DMS53 (cell line): ENCODE results near the gene TBC1D2.
"Not testable (repeated sequence)": the region's sequence is repeated elsewhere in the genome, so short reads cannot be mapped to it uniquely, and the experiment has no call there.

ENCODE experiments used
- DNase-seq: peaks from one replicate; lab custom pipeline; 2025; lab: John Stamatoyannopoulos, UW

TBC1D2 gene, protein sequence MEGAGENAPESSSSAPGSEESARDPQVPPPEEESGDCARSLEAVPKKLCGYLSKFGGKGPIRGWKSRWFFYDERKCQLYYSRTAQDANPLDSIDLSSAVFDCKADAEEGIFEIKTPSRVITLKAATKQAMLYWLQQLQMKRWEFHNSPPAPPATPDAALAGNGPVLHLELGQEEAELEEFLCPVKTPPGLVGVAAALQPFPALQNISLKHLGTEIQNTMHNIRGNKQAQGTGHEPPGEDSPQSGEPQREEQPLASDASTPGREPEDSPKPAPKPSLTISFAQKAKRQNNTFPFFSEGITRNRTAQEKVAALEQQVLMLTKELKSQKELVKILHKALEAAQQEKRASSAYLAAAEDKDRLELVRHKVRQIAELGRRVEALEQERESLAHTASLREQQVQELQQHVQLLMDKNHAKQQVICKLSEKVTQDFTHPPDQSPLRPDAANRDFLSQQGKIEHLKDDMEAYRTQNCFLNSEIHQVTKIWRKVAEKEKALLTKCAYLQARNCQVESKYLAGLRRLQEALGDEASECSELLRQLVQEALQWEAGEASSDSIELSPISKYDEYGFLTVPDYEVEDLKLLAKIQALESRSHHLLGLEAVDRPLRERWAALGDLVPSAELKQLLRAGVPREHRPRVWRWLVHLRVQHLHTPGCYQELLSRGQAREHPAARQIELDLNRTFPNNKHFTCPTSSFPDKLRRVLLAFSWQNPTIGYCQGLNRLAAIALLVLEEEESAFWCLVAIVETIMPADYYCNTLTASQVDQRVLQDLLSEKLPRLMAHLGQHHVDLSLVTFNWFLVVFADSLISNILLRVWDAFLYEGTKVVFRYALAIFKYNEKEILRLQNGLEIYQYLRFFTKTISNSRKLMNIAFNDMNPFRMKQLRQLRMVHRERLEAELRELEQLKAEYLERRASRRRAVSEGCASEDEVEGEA

DNA sequence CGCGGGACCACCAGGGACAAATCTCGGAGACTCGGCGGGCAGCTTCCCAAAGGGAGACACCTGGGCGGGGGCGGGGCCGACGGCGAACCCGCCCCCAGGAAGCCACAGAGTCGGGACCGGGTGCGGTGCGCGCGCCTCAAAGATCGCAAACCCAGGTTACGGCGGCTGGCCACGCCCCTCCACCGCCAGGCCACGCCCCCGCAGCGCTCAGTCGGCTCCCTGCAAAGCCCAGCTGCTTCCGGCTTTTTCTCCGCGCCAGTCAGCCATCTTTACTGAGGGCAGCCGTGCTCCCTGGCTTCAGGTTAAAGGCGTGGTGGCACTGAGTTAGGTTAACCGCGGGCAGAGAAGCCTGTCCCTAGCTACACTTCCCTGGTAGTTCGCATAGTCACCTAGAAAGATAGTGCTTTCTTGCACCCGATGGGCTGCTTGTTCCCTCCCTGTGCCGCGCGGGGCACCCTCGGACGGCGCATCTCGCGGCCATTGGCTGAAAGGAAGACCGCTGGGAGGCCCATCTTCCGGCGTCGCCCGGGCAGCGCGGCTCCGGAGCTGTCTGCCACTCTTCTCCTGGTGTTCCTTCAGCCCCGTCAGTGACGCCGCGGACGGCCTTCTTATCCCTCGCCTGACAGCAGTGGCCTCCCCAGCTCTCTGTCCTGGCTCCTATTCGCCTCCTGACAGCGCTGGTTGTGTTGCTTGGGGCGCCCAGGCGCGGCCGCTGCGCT lies at the start of gene TBC1D2:
Gene TBC1D2 (minus strand): TSS at position 72 of the 719 bp plus-strand sequence. CDS start 108 bp downstream, outside the sequence.
- peak; percentile 96 for DNase-seq

DNA sequence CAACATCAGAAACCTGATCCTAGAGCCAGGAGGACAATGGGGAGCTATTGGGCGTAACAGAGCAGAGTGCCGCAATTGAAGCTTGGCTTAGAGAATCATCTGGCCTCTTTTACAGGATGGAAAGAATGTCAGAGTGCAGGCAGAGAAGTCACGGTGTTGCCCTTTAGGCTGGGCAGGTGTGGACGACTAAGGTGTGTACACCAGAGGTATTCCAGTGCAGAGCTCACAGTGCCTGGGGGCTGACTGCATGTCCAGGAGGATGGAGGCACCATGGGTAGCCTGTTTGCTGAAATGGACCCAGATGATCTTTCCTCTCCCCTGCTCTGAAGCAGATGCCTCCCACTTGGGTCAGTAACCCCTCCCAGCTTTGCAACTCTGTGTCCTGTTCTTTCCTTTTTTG lies 48.9 kb upstream of the TBC1D2 start:
- no peak for DNase-seq

DNA sequence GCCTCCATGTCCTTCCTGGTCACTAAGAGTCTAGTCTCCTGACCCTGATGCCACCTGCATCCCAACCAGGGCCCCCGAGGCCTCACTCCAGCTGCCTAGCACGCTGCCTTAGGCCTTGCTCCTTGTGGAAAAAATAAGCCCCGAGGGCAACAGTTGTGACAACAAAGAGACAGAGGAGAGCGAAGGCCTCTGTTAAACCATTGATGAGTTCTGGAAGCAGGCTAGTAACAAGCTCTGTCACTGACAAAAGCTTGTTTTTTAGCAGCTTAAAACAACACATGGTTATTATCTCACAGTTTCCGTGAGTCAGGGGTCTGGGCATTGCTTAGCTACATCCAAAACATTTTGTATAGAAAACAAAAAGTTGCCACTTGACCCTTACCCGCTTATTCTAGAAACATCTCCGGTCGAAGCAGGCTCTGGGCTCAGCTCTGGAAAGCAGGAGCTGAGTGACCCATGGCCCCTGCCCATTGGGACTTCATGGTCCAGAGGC lies 48.2 kb upstream of the TBC1D2 start:
- no peak for DNase-seq

DNA sequence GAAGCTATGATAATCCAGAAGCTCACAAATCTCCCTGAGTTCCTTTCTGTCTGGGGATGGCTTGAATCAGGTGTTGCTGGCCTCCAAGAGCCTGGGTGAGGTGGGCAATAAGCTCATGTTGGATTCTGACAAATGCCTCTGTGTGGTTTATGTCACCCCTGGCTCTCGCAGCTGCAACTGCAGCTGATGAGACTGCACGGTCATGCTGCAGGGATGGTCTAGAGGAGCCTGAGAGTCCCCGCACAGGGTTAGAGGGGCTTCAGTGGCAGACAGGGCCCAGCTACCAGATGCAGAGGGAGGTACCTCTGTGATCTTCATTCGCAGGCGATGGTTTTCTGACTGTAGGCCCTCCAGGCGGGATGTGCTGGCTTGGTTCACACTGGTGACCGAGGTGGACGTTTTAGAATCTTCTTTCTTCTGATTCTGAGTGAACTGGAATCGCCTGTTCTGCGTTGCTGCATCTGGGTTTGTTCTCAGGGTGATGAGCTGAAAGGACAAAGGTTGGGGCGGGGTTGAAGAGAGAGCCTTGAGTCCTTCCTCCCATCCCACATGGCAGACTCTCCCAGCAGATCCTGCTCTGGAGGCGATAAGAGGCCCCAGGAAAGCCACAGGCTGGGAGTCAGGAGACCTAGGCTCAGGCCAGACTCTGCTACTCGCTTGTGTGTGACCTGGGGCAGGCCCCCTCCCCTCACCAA lies 47.6 kb upstream of the TBC1D2 start:
- no peak for DNase-seq

DNA sequence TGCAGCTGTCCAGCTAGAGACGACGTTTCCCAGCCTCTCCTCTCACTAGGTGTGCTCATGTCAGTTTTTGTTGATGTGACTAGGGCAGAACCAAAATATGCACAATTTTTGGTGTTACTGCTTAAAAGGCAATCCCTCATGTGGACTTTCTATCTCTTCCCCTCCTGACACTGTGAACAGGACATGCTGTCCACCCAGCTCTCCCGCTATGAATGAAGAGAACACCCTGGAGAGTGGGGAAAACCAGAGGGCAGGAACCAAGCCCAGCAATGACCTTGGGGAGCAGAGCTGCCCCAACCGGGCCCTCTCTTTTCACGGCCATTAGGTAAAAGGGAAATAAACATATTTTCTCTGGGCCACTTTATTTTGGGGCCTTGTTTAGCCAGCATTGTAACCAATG lies 46.7 kb upstream of the TBC1D2 start:
- no peak for DNase-seq

DNA sequence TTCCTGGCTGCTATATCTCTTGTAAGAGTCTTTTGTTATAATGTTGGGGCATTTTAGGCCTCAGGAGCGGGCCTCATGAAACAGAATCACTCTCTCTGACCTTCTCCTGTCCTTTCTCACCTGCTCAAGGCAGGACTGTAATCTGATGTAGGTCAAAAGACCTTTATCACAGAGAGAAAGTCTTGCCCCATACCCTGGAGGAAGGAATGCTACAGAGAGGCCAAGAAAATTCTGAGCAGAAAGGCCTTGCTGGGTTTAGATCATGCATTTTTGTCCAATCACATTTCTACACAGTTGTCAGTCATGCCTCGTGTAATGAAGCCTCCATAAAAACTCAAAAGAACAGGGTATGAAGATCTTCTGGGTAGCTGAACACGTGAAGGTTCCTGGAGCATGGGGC lies 45.2 kb upstream of the TBC1D2 start:
- no peak for DNase-seq

DNA sequence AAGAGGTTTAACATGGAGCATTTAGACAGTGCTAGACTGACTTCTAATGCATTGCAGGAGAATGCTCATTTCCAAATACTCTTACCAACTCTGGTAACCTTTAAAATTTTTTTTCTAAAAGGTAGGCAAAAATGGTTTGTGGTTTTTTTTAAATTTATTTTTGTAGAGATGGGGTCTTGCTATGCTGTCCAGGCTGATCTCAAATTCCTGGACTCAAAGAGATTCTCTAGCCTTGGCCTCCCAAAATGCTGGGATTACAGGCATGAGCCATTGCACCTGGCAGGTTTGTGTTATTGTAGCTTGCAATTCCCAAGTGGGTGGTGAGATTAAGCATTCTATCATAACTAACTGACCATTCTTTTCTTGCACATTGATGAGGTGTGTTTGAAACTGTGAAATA lies 43.0 kb upstream of the TBC1D2 start:
- no peak for DNase-seq

DNA sequence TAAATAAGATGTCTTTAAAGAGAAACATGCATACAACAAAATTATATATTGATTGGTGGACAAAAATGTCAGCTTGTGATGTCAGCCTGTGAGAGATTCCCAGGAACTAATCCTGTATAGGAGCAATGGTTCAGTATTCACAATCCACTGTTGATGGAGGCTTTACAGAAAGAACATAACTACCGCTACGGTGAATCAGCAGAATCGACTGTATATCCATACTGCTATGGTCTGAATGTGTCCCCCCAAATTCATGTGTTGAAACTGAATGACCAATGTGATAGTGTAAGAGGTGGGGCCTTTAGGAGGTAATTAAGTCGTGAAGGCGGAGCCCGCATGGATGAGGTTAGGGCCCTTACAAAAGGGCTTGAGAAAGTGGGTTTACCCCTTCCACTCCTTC lies 40.4 kb upstream of the TBC1D2 start:
- no peak for DNase-seq

DNA sequence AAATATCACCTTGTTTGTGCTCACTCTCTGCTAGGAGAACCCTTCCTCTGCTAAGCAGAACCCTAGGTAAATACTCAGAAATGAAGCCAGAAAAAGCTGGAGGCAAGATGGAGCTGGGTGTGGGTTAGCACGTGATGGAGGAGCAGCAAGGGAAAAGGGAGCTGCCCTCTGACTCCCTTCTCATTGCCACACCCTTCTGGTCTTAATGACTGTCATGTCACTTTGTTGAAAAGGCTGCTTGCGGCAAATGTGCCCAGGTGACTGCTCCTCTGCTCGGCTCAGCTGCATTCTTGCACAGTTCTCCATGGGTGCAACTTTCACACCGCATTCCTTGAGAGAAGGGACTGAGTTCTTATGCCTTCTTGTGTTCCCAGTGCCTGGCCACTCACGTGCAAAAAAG lies 36.4 kb upstream of the TBC1D2 start:
- no peak for DNase-seq

DNA sequence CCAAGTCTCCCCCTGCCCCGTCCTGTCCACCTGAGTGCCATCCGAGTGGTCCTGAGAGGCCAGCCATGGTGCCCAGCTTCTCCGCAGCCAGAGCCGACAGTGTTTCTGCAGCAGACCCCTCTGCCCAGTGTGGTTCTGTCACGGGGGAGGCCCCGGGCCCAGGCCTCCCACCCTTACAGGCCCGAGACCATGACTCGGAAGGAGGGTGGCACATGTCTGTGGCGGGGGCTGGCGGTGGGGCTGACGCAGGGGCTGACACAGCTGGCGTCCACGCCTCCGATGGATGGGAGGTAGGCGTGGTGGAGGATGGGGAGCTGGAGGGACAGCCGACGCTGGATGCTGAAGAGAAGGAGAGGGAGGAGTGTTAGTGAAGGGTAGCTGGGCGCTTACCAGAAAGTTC lies 35.0 kb upstream of the TBC1D2 start:
- no peak for DNase-seq

DNA sequence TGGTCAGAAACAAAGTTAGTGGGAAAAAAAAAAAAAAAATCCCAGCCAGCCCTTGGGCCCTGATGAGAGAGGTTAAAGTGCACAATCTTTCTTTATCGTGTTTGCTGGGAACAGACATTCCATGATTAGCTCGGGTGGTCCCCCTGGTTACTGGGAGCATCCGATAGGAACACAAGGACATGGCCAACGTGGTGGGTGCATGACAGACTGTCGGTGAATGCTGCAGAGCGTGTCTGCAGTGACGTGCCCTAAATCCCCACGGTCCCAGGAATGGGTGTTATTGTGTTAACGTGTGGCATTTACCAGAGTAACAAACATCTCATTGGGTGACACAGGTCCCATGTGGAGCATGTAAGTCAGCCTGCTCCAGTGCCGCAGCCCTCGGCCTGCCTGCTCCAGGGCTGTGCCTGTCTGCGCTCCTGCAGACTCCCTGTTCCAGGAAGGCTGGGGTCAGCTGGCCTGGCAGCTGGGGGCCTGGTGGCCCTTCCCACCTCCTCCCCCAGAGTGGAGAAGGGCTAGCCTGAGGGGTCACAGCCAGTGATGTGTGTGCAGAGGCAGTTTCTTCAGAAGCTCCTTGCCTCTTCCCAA lies 34.3 kb upstream of the TBC1D2 start:
- no peak for DNase-seq

DNA sequence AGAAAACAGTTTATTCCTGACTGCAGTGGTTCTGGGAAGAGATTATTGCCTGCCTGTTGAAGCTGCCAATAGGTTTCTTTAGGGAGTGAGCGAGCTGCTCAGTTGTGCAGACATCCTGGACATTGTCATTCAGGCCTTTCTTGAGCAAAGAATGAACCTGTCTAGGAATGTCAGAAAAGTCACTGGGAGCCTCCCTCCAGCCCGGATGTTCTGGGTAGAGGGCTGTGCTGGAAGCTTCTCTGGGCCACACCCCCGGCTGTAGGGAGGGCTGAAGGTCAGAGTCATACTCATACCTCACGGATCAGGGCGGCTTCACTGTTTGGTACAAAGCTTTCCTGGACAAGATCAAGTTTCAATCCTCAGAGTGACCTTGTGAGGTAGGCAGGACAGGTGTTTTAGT lies 33.4 kb upstream of the TBC1D2 start:
- no peak for DNase-seq

DNA sequence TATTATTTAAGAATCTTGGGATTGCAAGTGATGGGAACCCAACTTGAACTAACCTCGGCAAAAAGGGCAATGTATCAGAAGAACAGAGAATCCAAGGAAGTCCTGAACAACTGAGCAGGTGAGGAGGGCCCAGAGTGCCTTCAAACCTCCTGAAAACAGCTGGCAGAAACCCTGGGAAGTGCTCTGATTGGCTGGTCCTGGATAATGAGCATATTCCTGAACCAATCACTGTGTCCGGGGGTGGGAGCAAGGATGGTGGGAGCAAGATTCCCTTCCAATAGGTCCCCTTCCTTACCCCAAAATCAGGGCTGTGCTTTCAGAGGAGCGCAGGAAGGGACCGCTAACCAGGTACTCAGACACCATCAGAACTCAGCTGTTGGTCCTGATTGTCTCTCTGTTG lies 31.9 kb upstream of the TBC1D2 start:
- peak; percentile 10 for DNase-seq

DNA sequence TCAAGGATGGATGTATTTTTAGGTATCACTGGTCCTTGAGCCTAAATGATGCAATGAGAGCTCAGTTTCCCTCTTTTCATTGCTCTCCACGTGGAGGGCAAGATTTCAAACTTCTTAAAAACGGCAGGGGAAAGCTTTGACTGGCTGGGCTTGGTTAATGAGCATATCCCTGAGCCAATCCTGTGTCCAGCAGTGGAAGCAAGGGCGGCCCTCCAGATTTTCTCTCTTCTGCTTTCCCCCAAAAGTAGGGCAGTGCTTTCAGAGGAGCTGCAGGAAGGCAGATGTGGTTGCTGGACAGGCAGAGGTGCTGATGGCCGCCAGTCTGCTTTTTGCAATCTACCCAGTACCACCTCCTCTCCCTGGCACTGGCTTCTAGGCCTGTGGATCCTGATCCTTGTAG lies 30.0 kb upstream of the TBC1D2 start:
- DNase-seq, result no peak

DNA sequence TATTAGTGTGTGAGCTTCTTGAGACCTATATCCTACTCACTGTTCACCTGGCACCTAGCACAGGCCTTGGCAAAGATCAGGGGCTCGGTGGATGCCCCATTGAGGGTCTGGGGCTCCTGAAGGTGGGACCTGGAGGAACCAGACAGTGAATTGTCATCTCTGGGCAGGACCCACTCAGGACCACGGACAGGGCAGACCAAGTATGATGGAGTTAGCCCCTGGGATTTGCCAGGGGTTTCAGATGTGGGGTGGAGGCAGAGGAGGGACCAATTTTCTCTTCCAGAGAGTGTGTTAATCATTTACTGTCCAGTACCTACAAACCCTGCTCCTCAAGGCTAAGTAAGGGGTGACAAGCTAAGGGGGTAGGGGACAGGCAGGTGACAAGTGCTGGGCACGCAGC lies 29.3 kb upstream of the TBC1D2 start:
- DNase-seq, result no peak

DNA sequence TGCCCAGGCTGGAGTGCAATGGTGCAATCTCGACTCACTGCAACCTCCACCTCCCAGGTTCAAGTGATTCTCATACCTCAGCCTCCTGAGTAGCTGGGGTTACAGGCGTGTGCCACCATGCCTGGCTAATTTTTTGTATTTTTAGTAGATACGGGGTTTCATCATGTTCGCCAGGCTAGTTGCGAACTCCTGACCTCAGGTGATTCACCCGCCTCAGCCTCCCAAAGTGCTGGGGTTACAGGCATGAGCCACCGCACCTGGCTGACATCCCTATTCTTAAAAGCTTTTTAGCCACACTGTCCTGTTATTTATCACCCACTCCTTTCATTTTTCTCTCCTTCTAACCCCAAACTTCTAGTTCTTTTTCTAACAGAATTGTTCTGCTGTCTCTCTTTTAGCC lies 27.7 kb upstream of the TBC1D2 start:
- DNase-seq, result not testable (repeated sequence)

DNA sequence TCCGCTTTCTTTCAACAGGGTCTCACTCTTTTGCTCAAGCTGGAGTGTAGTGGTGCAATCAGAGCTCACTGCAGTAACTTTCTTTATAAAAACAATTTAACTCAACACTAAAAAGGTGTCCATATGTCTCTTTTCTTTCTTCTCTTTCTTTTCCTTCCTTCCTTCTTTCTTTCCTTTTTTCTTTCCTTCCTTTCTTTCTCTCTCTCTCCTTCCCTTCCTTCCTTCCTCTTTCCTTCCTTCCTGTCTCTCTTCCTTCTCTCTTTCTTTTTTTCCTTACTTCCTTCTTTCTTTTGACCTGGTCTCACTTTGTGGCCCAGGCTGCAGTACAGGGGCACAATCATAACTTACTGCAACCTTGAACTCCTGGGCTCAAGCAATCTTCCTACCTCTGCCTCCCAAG lies 25.8 kb upstream of the TBC1D2 start:
- no peak for DNase-seq

DNA sequence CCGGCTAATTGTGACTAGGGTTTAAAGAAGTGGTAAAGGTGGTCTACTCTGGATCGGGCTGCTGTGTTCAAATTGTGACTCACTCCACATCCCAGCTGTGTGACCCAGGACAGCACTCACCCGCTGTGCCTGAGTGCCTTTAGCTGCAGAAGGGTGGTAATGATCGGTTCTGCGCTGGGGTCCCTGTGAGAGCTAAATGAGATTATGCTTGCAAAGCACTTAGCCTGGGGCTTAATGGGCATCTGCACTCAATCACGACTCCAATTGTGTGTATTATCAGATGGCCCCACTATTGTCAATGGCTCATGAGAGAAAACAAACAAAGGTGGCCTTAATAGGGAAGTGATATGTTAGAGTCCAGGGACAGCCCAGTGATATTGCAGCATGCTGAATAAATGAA lies 25.1 kb upstream of the TBC1D2 start:
- DNase-seq, result no peak

DNA sequence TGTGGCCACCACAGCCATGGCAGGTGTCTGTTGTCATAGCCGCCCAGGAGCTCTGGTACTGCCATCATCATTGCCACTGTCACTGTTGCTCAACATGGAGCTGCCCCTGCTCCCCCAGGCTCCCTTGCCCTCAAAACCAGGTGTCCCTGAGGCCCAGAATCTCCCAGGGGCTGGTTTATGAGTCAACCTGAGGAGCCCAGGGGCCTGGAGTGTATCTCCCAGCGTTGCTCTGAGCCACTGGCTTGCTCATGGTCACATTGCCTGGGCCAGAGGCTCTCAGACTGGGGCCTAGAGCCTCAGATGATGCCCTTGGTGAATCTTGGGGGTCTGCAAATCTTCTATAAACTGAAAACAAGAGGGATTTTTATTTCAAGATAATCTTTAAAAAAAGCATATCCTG lies 24.7 kb upstream of the TBC1D2 start:
- no peak for DNase-seq

DNA sequence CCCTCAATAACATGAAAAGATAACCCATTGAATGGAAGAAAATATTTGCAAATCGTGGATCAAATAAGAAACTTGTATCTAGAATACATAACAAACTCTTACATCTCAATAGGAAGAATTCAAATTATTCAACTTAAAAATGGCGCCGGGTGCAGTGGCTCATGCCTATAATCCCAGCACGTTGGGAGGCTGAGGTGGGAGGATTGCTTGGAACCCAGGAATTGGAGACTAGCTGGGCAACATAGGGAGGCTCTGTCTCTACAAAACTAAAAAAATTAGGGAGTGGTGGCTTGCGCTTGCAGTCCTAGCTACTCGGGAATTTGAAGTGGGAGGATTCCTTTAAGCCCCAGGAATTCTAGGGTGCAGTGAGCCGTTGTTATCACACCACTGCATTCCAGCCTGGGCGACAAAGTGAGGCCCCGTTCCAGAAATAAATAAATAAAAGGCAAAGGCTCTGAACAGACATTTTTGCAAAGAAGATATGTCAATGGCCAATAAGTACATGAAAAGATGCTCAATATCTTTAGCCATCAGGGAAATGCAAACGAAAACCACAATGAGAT lies 21.5 kb upstream of the TBC1D2 start:
- no peak for DNase-seq

DNA sequence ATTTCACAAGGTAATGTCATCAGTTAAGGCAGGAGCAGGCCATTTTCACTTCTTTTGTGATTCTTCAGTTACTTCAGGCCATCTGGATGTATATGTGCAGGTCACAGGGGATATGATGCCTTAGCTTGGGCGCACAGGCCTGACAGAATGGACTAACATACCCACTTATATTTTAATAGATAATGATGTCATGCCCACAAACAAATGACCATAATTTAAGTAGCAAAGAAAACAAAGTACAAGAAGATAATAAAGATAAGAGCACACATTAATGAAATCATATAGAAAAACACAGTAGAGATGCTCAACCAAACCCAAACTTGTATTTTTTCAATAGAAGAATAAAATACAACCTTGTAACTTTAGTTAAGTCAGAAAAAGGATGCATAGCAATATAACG lies 19.7 kb upstream of the TBC1D2 start:
- no peak for DNase-seq
